Measurements from ENCODE around the gene PTPRU. TPM values are rescaled to one million over a fixed set of nuclear protein-coding genes. Genes with fewer than 3 reads are reported as not detected.
A peak's percentile ranks its signal among the peaks of the same experiment; 100 is the strongest.

Gene PTPRU
- total RNA-seq, 1 experiment from 2014 or later: 35.5 TPM

DNA sequence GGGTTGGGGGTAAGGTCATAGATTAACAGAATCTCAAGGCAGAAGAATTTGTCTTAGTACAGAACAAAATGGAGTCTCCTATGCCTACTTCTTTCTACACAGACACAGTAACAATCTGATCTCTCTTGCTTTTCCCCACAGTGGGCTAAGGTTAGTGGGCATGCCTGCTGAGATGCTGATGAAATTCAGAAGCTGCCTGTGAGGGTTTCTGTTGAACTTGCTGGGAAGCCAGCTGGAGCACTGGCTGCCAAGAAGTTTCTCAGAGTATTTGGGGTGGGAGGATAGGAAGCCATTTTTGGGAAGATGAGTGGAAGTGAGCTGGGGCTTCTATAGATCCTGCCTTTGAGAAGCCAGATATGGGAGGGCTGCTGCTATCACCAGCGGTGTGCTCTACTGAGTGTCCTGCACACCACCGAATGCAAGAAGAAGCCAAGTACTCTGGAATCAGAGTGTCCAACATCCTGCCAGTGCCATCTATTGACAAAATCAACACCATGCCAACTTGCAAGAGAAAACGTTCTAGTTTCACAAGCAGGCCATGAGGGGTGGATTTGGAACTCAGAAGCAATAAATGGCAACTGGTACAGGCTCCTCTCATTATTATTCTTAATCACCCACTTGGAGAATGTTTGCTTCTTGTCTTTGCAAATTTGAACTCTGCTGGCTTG lies 102.7 kb downstream of the PTPRU start:
- no peak for DNase-seq (ENCODE audit: low spot score)
- in situ Hi-C loops (cut with HindIII; ENCODE audit: low sequenced_read_pairs): no loop called here

DNA sequence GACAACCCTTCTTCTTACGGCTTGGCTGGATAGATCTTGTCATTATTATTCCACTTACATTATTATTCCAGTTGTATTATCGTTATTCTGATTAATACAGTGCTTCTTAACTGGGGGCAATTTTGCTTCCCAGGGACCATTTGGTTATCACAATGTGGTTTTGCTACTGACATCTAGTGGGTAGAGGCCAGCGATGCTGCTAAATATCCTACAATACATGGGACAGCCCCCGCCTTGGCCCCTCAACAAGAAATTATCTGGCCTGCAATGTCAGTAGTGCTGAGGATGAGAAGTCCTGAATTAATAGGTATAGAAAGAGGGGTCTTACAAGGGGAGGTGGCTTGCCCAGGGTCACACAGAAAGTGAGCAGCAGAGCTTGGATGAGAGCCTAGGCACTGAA lies 105.6 kb downstream of the PTPRU start:
- in situ Hi-C loops (cut with HindIII; ENCODE audit: low sequenced_read_pairs): no loop called here
- peak; percentile 7 for DNase-seq (ENCODE audit: low spot score)

DNA sequence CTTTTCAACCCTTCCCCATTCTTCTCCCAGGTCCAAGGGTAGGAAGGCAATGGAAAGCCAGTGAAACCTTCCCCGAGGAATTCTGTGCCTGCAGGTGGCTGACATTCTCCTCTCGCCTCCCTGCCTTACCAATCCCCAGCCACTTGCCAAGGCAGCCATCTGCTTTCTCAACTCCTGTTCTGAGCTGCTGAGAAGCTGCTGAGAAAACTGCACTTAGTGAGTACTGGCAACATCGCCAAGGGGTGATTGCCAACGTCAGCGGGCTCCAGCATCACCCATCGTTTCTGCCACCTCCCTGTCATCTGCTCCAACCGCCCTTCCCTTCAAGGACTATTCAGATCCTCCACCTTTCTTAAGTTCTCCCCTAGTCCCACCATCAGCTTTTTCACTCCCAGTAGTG lies 106.0 kb downstream of the PTPRU start:
- DNase-seq (ENCODE audit: low spot score): peak; percentile 52
- in situ Hi-C loops (cut with HindIII; ENCODE audit: low sequenced_read_pairs): no loop called here

DNA sequence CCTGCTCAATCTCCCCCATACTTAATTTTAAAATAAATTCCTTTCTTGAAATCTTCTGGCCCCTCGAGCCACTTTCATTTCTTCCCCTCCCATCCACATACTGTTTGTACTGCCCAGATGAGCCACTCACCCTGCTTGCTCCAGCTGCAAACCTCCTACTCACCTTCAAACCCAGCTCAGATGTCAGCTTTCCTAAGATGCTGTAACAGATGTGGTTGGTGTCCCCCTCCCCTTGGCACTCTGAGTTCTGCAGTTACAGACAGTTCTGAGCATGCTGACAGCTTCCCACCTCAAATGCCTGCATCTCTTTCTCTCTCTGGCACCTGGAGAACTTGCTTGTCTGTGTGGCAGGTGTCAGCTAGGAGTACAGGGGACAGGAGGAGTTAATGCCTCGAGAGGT lies 106.7 kb downstream of the PTPRU start:
- no peak for DNase-seq (ENCODE audit: low spot score)
- in situ Hi-C loops (cut with HindIII; ENCODE audit: low sequenced_read_pairs): no loop called here

DNA sequence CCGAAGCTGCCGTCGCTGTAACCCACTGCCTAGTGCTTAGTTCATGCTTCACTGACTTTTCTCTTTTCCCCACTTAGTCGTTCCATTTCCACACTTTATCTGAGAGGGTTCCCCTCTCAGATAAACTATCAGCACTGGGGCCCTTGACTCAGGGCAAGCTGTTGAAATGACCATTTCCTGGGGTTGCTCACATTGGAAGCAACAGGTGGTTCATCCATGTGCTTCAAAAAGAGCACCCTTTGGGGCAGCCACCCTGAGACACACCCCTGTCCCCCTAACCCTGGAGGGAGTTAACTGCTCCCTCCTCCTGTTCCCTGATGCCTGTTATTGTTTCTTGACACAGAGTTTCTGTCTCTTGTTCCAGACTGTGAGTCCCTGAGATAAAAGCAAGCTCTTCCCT lies 107.2 kb downstream of the PTPRU start:
- in situ Hi-C loops (cut with HindIII; ENCODE audit: low sequenced_read_pairs): no loop called here
- DNase-seq (ENCODE audit: low spot score): no peak

DNA sequence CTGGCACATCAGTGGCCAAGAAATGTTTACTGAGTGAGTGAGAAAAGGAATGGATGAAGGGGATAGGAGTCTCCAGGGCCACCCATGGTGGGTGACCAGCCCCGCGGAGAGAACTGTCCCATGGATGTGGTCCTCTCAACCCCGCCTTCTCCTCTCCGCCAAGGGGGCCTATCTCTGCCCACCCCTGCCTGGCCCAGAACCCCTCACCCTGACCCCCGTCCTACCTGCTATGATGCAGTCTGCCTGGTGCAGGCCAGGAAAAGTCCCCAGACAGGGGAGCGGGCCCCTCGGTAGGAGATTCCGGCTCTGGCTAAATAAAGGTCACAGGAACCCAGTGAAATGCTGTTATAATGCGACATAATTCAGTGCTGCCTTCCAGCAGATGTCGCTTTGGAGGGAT lies 107.6 kb downstream of the PTPRU start:
- in situ Hi-C loops (cut with HindIII; ENCODE audit: low sequenced_read_pairs): no loop called here
- DNase-seq (ENCODE audit: low spot score): no peak

DNA sequence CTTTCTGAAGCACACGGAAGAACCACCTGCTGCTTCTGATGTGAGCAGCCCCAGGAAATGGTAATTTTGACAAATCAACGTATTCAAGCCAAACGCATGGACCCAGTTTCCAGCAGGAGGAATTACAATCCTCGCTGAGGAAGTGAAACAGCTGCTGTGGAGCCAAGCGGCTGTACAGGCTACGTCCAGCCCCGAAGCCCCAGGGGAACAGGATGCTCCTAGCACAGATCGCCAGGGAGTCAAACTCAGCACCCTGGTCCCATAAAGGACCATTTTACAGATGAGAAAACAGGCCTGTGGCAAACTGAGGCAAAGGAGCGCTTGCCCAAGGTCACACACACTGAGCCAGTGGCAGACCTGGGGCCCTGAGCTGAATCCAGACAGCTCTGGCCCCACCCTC lies 108.0 kb downstream of the PTPRU start:
- in situ Hi-C loops (cut with HindIII; ENCODE audit: low sequenced_read_pairs): no loop called here
- DNase-seq (ENCODE audit: low spot score): no peak

DNA sequence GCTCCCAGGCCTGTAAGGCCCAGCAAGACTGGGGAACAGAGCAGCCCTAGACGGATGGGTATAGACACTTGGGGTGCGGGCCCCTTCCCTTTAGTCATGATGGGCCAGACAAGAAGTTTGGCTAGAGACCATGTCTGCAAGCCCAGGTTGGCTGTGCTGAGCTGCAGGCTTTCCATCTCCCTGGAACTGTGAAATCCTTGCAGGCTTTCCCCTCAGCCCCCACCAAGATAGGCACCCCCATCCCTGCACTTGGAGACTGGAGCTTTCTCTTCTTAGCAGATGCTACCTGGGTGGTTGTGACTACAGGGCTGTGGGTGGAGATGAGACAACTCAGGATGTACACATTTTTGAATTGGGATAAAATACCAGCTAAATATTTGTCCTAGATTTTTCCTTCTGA lies 110.3 kb downstream of the PTPRU start:
- no peak for DNase-seq (ENCODE audit: low spot score)
- in situ Hi-C loops (cut with HindIII; ENCODE audit: low sequenced_read_pairs): no loop called here

DNA sequence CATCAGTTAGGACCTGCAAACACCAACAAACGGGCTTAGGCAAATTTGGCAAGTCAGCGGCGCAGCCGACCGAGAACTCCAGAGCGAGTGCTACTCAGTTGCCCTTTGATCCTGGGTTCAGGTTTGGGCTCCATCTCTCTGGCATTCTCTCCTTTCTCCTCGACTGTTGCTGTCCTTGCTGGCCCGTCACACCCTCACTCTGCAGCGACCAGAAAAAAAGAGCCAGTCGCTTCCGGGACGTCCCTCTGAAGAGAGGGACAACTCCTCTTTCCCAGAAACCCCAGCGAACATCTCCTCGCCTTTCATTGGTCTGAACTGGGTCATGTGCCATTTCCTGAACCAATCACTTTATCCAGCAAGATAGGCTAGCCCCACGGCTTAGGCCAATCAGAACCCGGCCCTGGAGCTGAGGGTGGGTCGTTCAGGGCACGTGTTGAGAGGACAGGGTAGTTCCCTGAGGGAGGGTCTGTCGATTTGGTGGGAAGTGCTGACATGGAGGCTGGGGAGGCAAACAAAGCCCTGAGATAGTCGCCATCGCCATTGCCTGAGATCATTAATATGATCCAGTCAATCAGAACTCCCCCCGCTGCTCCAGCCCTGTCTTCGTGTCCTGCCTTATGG lies 113.7 kb downstream of the PTPRU start:
- in situ Hi-C loops (cut with HindIII; ENCODE audit: low sequenced_read_pairs): no loop called here
- DNase-seq (ENCODE audit: low spot score): no peak

DNA sequence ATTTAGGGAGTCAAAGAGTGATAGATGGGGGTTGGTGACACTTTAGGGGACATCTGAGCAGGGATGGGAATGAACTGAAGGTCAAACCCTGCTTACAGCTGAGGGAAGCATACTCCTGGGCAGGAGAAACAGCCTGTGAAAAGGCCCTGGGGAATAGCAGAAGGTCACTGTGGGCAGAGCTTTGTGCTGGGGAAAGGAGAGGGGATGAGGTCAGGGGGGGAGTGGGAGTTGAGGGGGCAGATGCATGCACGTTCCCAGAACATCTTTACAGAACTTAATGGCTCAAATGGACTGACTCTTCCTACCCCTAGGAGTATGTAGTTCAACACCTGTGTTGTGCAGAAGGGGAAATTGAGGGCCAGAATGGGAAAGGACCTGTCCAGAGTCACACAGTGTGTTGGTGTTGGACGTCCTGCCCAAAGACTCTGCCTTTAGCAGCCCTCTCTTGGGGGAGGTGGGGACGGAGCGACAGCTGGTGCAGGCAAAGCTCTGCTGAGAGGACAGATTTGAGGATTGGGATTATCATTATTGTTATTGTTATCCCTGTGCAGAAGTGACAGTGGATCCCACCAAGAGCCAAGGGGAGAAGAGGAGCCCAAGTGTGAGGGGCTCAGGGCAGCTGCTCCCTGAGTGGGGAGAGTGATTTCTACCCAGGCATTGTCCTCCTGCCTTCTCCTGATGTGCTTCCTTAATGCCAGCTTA lies 116.5 kb downstream of the PTPRU start:
- in situ Hi-C loops (cut with HindIII; ENCODE audit: low sequenced_read_pairs): no loop called here
- DNase-seq (ENCODE audit: low spot score): no peak

DNA sequence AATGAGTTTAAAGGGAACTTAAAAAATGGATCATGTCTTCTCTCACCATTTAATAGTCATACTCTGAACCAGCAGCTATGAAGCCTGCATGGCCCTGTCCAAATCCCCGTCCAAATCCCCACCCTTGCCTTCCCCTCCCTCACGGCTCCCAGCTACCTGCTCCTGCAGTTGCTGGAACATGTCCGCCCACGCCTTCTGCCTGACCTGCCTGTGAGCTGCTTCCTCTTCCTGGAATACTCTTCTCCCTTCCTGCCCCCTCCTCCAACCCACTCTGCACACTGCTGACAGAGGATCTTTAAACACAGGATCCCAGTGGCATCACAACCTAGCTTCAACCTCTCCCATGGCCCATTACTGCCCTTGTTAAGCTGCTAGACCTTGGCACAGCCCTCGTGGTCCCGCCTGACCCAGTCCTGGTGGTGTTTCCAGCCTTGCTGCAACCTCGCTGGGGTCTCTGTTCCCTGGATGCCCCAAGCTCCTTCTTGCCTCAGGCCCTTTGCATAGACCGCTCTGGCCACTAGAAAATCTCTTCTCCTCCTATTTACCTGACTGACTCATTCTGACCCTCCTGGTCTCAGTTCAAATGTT lies 118.3 kb downstream of the PTPRU start:
- DNase-seq (ENCODE audit: low spot score): no peak
- in situ Hi-C loops (cut with HindIII; ENCODE audit: low sequenced_read_pairs): no loop called here

DNA sequence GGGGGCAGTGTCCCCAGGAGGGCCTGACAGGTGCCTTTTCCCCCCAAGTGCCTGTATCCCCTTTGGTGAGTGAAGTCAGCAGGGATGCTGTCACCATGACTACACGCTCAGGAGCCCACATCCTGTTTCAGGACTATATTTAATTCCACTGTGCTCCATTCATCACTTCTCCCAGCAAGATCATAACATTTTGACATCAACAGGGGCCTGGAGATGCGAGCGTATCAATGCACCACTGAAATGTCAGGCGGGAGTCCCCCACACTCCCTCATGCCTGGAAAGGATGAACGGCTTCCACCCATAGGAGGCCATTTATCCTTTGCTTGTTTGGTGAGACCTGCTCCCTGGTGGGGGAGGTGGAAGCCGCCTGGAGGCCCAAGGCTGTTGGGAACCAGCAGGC lies 119.1 kb downstream of the PTPRU start:
- DNase-seq (ENCODE audit: low spot score): no peak
- in situ Hi-C loops (cut with HindIII; ENCODE audit: low sequenced_read_pairs): no loop called here

DNA sequence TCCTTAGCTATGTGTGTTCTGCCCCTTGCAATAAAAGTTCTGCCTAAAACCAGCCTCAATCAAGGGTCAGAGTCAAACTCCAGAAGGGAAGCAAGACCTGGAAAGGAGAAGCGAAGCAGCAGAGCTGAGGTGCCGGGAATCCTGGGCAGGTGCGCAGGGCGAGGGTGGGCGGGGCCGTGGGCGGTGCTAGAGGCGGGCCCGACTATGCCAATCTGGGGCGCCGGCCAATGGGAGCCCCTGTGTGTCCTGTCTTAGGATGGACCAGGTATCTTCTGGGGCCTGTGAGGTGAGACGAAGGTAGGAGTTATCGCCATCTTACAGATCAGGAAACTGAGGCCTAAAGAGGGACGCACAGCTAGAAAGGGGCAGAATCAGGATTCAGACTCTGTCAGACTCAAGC lies 120.3 kb downstream of the PTPRU start:
- no peak for DNase-seq (ENCODE audit: low spot score)
- in situ Hi-C loops (cut with HindIII; ENCODE audit: low sequenced_read_pairs): no loop called here

DNA sequence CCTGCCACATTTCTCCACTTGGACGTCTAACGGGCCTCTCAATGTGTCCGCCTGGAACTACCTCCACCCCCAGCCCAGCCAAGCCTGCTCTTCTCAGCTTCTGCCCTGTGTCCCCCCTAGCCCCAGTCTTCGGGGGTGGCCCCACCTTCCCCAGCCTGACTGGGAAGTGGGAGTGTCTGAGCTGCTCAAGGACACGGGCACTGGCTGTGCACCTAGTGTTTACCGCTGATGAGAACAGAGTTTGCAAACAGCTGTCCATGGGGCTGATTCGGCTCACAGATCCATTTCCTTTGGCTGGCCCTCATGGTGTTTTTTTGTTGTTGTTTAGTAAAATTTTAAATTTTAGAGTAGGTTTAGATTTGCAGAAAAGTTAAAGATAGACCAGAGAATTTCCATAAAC lies 121.1 kb downstream of the PTPRU start:
- in situ Hi-C loops (cut with HindIII; ENCODE audit: low sequenced_read_pairs): no loop called here
- no peak for DNase-seq (ENCODE audit: low spot score)

DNA sequence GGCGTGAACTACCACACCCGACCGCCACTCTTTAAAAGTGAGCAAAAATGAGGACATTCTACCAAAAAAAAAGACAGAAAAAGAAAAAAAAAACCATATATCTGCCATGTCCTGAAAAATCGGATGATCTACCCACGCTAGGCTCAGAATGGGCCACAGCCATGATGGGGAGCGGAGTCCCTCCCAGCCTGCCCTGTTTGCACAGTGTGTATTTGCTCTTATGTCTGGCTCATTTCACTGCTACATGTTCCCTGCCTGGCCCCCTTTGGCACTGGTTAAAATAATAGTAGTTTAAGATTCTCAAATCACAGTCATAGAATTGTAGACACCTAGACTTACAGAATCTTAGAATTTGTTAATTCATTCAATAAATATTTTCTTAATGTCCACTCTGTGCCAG lies 121.9 kb downstream of the PTPRU start:
- in situ Hi-C loops (cut with HindIII; ENCODE audit: low sequenced_read_pairs): no loop called here
- DNase-seq (ENCODE audit: low spot score): no peak

DNA sequence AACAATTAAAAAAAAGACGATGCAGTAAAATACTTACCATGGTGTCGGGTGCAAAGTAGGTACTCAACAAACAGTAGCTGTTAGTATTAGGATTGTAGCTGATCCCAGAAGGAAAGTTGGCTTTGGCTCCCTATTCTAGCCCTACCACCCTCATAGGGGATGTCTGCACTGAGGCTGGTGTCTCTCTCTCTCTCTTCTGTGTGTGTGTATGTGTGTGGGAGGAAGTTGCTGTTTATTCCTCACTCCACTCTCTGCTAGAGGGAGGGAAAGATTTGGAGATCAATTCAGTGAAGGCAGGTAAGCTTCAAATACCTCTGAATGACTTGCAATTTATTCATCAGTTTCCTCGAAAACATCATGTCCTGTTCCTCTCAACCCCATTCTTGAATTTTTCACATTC lies 124.4 kb downstream of the PTPRU start:
- in situ Hi-C loops (cut with HindIII; ENCODE audit: low sequenced_read_pairs): no loop called here
- DNase-seq (ENCODE audit: low spot score): no peak

DNA sequence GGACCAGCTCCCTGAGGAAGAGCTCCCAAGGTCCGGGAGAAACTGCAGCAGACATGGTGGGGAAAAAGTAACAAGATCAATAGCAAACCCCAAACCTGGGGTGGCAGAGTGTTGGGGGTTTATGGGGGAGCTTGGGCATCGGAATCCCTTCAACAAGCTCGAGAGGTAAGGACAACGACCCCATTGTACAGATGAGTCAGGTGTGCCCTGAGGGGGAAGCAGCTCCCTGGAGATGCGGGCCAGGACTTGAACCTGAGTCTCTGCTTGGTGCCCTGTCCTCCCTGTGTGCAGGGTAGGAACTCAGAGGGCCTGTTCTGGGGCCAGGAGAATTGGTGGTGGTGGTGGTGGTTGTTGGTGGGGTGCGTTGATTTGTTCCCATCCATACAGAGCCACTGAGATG lies 125.4 kb downstream of the PTPRU start:
- in situ Hi-C loops (cut with HindIII; ENCODE audit: low sequenced_read_pairs): no loop called here
- DNase-seq (ENCODE audit: low spot score): no peak

DNA sequence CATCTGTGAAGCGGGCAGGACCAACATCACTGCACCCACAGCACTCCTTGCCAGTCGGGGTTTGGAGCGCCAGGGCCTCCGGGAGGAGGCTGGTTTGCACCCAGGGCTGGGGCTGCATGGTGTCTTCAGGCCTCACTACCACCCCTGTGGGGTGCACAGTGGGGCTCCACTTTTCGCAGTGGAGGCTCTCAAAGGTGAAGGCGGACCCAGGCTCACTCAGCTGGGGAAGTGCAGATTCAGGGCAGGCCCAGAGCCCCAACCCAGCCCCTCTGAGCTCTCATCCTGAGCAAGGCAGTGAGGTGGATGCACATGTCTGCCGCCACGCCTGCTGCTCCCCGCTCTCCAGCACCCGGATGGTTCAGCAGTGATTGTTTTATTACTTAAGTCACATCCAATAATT lies 125.8 kb downstream of the PTPRU start:
- no peak for DNase-seq (ENCODE audit: low spot score)
- in situ Hi-C loops (cut with HindIII; ENCODE audit: low sequenced_read_pairs): no loop called here

DNA sequence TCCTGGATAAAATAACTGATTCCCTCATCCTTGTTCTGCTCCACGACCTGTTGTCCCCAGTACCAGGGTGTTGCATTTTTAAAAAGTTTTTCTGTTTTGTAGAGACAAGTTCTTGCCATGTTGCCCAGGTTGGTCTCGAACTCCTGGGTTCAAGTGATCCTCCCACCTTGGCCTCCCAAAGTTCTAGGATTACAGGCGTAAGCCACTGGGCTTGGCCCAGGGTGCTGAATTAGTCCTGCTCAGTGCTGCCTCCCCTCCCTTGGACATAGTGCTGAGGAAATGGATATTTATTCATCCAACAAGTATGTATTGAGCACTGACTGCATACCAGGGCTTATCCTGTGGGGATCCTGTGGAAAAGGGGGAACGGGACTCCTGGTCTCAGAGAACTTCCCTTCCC lies 126.4 kb downstream of the PTPRU start:
- no peak for DNase-seq (ENCODE audit: low spot score)
- in situ Hi-C loops (cut with HindIII; ENCODE audit: low sequenced_read_pairs): no loop called here

DNA sequence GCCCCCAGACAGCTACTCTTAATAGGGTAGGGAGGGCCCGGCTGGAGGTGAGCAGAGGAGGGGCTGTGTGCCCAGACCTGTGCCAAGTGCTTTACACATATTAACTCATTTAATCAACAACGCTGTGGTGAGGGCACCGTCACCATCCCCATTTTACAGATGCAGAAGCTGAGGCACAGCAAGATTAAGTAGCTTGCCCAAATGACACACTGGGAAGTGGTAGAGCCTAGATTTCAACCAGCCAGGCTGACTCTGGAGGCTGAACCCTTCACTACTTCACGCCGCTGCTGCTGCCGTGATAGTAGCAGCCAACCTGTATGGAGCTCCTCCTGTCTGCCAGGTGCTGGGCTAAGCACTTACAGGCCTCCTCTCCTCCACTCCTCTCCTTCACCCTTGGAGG lies 127.2 kb downstream of the PTPRU start:
- in situ Hi-C loops (cut with HindIII; ENCODE audit: low sequenced_read_pairs): no loop called here
- no peak for DNase-seq (ENCODE audit: low spot score)
